ENCODE results near the gene OPALIN.

The OPALIN gene

GRCh38 chr10:96358851-96359540 lies at the start of gene OPALIN:
Gene OPALIN, minus strand, starts transcription at chr10:96359002. Its CDS starts 106 bp downstream, at chr10:96358896.
- DNase-seq (ENCODE audit: low read depth in 2 of 2), result no peak

- DNase-seq (ENCODE audit: low read depth in 2 of 2), result no peak
These were observed 49.4 kb upstream of the OPALIN start for GRCh38 chr10:96408201-96408600.

- no peak for DNase-seq (ENCODE audit: low read depth in 2 of 2)
These were observed 48.8 kb upstream of the OPALIN start for GRCh38 chr10:96407560-96408069.

GRCh38 chr10:96406091-96406490 lies 47.3 kb upstream of the OPALIN start:
- DNase-seq (ENCODE audit: low read depth in 2 of 2), result no peak

GRCh38 chr10:96402417-96403305 lies 43.9 kb upstream of the OPALIN start:
- DNase-seq (ENCODE audit: low read depth in 2 of 2), result no peak

GRCh38 chr10:96401036-96401435 lies 42.2 kb upstream of the OPALIN start:
- no peak for DNase-seq (ENCODE audit: low read depth in 2 of 2)

GRCh38 chr10:96400465-96400864 lies 41.7 kb upstream of the OPALIN start:
- no peak for DNase-seq (ENCODE audit: low read depth in 2 of 2)

GRCh38 chr10:96397902-96398301 lies 39.1 kb upstream of the OPALIN start:
- DNase-seq (ENCODE audit: low read depth in 2 of 2), result no peak

- peak; percentile 2 to 19 for DNase-seq (ENCODE audit: low read depth in 2 of 2)
These were observed 37.4 kb upstream of the OPALIN start for GRCh38 chr10:96395931-96396877.

GRCh38 chr10:96390460-96390864 lies 31.7 kb upstream of the OPALIN start:
- no peak for DNase-seq (ENCODE audit: low read depth in 2 of 2)

GRCh38 chr10:96389785-96390184 lies 31.0 kb upstream of the OPALIN start:
- DNase-seq (ENCODE audit: low read depth in 2 of 2), result no peak

- DNase-seq (ENCODE audit: low read depth in 2 of 2), result no peak
These were observed 28.8 kb upstream of the OPALIN start for GRCh38 chr10:96387601-96388000.

GRCh38 chr10:96387161-96387560 lies 28.4 kb upstream of the OPALIN start:
- no peak for DNase-seq (ENCODE audit: low read depth in 2 of 2)

- no peak for DNase-seq (ENCODE audit: low read depth in 2 of 2)
These were observed 25.7 kb upstream of the OPALIN start for GRCh38 chr10:96384506-96384905.

- DNase-seq (ENCODE audit: low read depth in 2 of 2), result no peak
These were observed 22.0 kb upstream of the OPALIN start for GRCh38 chr10:96380821-96381220.

- no peak for DNase-seq (ENCODE audit: low read depth in 2 of 2)
These were observed 21.0 kb upstream of the OPALIN start for GRCh38 chr10:96379758-96380157.

- DNase-seq (ENCODE audit: low read depth in 2 of 2), result no peak
These were observed 19.9 kb upstream of the OPALIN start for GRCh38 chr10:96378741-96379140.

GRCh38 chr10:96377816-96378294 lies 19.1 kb upstream of the OPALIN start:
- no peak for DNase-seq (ENCODE audit: low read depth in 2 of 2)

- DNase-seq (ENCODE audit: low read depth in 2 of 2), result no peak
These were observed 17.7 kb upstream of the OPALIN start for GRCh38 chr10:96376483-96376882.

GRCh38 chr10:96374985-96375830 lies 16.4 kb upstream of the OPALIN start:
- peak; percentile 34 to 36 for DNase-seq (ENCODE audit: low read depth in 2 of 2)

GRCh38 chr10:96374639-96374984 lies 15.8 kb upstream of the OPALIN start:
- no peak for DNase-seq (ENCODE audit: low read depth in 2 of 2)
